ENCODE data around the gene CHEK1. TPM values are rescaled to one million over a fixed set of nuclear protein-coding genes. Genes with fewer than 3 reads are reported as not detected.

Gene CHEK1
- total RNA-seq, 2 donors from 2014 or later: 103 to 123 TPM

DNA sequence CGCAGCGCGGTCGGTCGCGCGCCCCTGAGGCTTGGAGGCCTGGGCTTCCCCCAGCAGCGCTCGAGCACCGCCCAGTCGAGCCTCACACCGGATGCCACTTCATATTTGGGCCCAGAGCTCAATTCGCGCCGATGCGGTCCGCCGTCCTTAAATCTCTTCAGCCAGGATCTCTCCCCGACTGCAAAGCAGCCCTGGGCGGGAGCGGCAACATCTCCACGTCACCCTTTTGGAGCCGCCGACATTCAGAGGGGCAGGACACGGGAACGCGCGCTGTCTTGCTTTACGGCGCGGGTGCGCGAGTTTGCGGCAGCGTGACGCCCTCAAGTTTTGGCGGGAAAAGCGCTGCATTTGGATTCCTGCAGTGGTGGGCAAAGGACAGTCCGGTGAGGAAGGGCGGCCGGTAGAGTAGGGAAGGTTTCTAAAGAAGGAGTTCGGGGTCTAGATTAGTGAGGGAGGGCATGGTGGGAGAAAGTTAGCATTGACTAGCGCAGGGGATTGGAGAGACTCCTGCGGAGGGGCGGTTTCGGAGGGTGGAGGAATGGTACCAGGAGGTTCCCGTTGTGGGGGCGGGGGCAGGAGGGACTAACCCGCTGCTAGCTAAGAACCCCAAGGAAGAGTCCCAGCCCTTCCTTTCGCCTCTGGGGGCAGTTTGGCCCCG lies 796 bp downstream of the CHEK1 start:
- H3K9me3 ChIP-seq (ENCODE audit: control insufficient read depth, low read length): no peaks in the 10 kb centered on the region
- H3K27ac ChIP-seq (ENCODE audit: low read depth, low read length): peak overlapping the region; percentile 96
- peak overlapping the region; percentile 84 for H3K4me3 Mint-ChIP-seq
- peak overlapping the region; percentile 99 for H3K4me3 ChIP-seq (ENCODE audit: low read length)
- H3K27me3 Mint-ChIP-seq (ENCODE audit: insufficient read depth): no peaks in the 10 kb centered on the region
- TF ChIP-seq, protein P1, sequence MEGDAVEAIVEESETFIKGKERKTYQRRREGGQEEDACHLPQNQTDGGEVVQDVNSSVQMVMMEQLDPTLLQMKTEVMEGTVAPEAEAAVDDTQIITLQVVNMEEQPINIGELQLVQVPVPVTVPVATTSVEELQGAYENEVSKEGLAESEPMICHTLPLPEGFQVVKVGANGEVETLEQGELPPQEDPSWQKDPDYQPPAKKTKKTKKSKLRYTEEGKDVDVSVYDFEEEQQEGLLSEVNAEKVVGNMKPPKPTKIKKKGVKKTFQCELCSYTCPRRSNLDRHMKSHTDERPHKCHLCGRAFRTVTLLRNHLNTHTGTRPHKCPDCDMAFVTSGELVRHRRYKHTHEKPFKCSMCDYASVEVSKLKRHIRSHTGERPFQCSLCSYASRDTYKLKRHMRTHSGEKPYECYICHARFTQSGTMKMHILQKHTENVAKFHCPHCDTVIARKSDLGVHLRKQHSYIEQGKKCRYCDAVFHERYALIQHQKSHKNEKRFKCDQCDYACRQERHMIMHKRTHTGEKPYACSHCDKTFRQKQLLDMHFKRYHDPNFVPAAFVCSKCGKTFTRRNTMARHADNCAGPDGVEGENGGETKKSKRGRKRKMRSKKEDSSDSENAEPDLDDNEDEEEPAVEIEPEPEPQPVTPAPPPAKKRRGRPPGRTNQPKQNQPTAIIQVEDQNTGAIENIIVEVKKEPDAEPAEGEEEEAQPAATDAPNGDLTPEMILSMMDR (conservative IDR thresholded peaks at IDR 0.05): no peak
- no peaks in the 10 kb centered on the region for H3K9me3 Mint-ChIP-seq
- peaks cover 47% of the 10 kb centered on the region for H3K36me3 ChIP-seq (ENCODE audit: control insufficient read depth, insufficient read depth, low read length)
- peak; percentile 98 for DNase-seq
- peaks cover 11% of the 10 kb centered on the region for H3K4me1 Mint-ChIP-seq
- peak overlapping the region; percentile 92 for H3K9ac ChIP-seq (ENCODE audit: extremely low read depth, low read length, poor library complexity, severe bottlenecking)
- H3K36me3 Mint-ChIP-seq (ENCODE audit: low read depth): peaks cover 36% of the 10 kb centered on the region
- H3K27ac Mint-ChIP-seq: peak overlapping the region; percentile 96
- H3K27me3 ChIP-seq (ENCODE audit: control insufficient read depth, insufficient read depth, low read length, poor library complexity, severe bottlenecking): no peaks in the 10 kb centered on the region
- H3K4me1 ChIP-seq (ENCODE audit: control insufficient read depth, insufficient read depth, low read length): peaks cover 4% of the 10 kb centered on the region
- 0% methylated on average over 23 to 51 of the region's 51 CpGs for WGBS, 2 experiments (ENCODE audit: insufficient coverage in 1 of 2, insufficient read length in 1 of 2)

DNA sequence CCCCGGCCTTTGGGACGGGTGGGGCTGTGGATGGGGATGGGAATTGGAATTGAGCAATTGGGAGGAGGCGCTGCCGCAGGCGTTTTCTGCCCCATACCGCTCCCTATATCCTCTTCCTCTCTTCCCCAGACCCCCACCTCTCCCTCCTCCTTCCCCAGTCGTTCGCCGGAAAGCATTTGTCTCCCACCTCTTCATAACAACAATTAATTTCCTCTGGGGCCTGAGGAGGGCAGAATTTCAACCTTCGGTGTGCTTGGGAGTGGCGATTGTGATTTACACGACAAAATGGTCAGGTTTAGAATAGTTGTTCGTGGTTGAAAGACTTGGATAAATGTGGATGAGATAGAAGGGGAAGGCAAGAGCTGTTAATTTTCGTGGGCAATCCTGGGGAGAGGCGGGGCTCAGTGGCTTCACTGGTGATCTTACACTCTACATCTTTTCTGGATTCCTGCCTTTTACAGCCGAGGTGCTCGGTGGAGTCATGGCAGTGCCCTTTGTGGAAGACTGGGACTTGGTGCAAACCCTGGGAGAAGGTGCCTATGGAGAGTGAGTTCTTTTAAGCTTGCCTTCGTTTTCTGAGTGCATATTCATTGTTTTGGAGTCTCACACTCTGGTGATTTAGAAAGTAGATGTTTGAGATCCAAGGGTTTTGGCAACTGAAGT lies 1.5 kb downstream of the CHEK1 start:
- no peaks in the 10 kb centered on the region for H3K27me3 Mint-ChIP-seq (ENCODE audit: insufficient read depth)

DNA sequence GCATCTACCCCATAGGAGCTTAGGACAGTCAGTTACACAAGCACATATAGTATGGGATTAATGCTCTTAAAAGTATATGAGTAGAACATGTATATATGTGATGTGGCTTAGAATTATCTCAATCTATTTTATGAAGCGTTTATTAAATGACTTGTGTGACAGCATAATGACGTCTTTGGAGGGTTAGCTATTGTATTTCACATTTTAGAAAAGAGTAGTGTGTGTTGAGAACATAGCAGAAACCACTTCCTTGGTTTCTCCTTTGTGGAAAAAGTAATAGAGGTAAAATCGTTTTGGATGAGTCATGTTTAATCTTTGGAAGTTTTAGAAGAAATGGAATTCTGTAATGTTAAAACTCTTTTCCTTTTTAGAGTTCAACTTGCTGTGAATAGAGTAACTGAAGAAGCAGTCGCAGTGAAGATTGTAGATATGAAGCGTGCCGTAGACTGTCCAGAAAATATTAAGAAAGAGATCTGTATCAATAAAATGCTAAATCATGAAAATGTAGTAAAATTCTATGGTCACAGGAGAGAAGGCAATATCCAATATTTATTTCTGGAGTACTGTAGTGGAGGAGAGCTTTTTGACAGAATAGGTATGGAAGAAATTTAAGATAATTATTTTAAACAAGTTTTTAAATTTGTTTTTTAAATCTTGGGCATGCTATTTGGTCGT lies 2.4 kb downstream of the CHEK1 start:
- TF ChIP-seq, protein P1 (conservative IDR thresholded peaks at IDR 0.05): no peak
- peaks cover 11% of the 10 kb centered on the region for H3K4me1 Mint-ChIP-seq
- H3K27ac Mint-ChIP-seq: peak overlapping the region; percentile 96
- no peaks in the 10 kb centered on the region for H3K27me3 Mint-ChIP-seq (ENCODE audit: insufficient read depth)
- H3K27ac ChIP-seq (ENCODE audit: low read depth, low read length): no peak overlapping the region
- peak overlapping the region; percentile 84 for H3K4me3 Mint-ChIP-seq
- H3K36me3 ChIP-seq (ENCODE audit: control insufficient read depth, insufficient read depth, low read length): peaks cover 44% of the 10 kb centered on the region
- peak overlapping the region; percentile 99 for H3K4me3 ChIP-seq (ENCODE audit: low read length)
- H3K9me3 ChIP-seq (ENCODE audit: control insufficient read depth, low read length): no peaks in the 10 kb centered on the region
- no peaks in the 10 kb centered on the region for H3K27me3 ChIP-seq (ENCODE audit: control insufficient read depth, insufficient read depth, low read length, poor library complexity, severe bottlenecking)
- DNase-seq: no peak
- H3K9me3 Mint-ChIP-seq: no peaks in the 10 kb centered on the region
- H3K4me1 ChIP-seq (ENCODE audit: control insufficient read depth, insufficient read depth, low read length): peaks cover 4% of the 10 kb centered on the region
- peak overlapping the region; percentile 92 for H3K9ac ChIP-seq (ENCODE audit: extremely low read depth, low read length, poor library complexity, severe bottlenecking)
- peaks cover 31% of the 10 kb centered on the region for H3K36me3 Mint-ChIP-seq (ENCODE audit: low read depth)
- 69 to 74% methylated on average over 6 of the region's 7 CpGs for WGBS, 2 experiments (ENCODE audit: insufficient coverage in 1 of 2, insufficient read length in 1 of 2)

More for the DNA sequence above, 1.5 kb downstream of the CHEK1 start:
- Histone ChIP-seq H3K4me3 (ENCODE audit: low read length) (peak overlapping the region; percentile 99), H3K27me3 (ENCODE audit: control insufficient read depth, insufficient read depth, low read length, poor library complexity, severe bottlenecking) (no peaks in the 10 kb centered on the region), H3K36me3 (ENCODE audit: control insufficient read depth, insufficient read depth, low read length) (peaks cover 42% of the 10 kb centered on the region), H3K9ac (ENCODE audit: extremely low read depth, low read length, poor library complexity, severe bottlenecking) (peak overlapping the region; percentile 92), H3K4me1 (ENCODE audit: control insufficient read depth, insufficient read depth, low read length) (peaks cover 4% of the 10 kb centered on the region), H3K9me3 (ENCODE audit: control insufficient read depth, low read length) (no peaks in the 10 kb centered on the region), H3K27ac (ENCODE audit: low read depth, low read length) (peak overlapping the region; percentile 96)
- H3K9me3 Mint-ChIP-seq: no peaks in the 10 kb centered on the region
- TF ChIP-seq, protein P1 (conservative IDR thresholded peaks at IDR 0.05): peak; percentile 53
- H3K4me3 Mint-ChIP-seq: peak overlapping the region; percentile 84
- peak overlapping the region; percentile 96 for H3K27ac Mint-ChIP-seq
- WGBS, 2 experiments (ENCODE audit: insufficient coverage in 1 of 2, insufficient read length in 1 of 2): 0 to 1% methylated on average over 10 to 17 of the region's 18 CpGs
- peak; percentile 94 for DNase-seq
- peaks cover 34% of the 10 kb centered on the region for H3K36me3 Mint-ChIP-seq (ENCODE audit: low read depth)
- H3K4me1 Mint-ChIP-seq: peaks cover 11% of the 10 kb centered on the region
